Liver (tissue), 9 donors: Measurements from ENCODE around the gene KIF26B. TPM values are rescaled to one million over a fixed set of nuclear protein-coding genes. Genes with fewer than 3 reads are reported as not detected.
"Not testable (repeated sequence)": the region's sequence is repeated elsewhere in the genome, so short reads cannot be mapped to it uniquely, and the experiment has no call there.

Source experiments
- DNase-seq: peaks from one replicate; pipeline ENCODE4 v3.0.0-alpha.2; 2017; ENCODE audit warnings: low spot score
- H3K27ac ChIP-seq, 2 donors: one replicate each; pipeline ENCODE4 v1.7.0; 2013; ENCODE audit warnings: inconsistent platforms in 2 of 2, low read length in 2 of 2, control low read depth in 1 of 2, low read depth in 1 of 2, mild to moderate bottlenecking in 1 of 2
- H3K27me3 ChIP-seq, 4 donors: one replicate each; pipeline versions ENCODE4 v1.6.1 to v1.7.0; 2013; ENCODE audit warnings: low read length in 3 of 4, inconsistent platforms in 1 of 4, mild to moderate bottlenecking in 1 of 4, moderate library complexity in 1 of 4; ENCODE audit not compliant: control insufficient read depth in 4 of 4, insufficient read depth in 4 of 4
- H3K36me3 ChIP-seq, 4 donors: one replicate each; pipeline versions ENCODE4 v1.6.1 to v1.7.0; 2013; ENCODE audit warnings: low read length in 3 of 4, mild to moderate bottlenecking in 3 of 4, low read depth in 1 of 4, moderate library complexity in 1 of 4; ENCODE audit not compliant: control insufficient read depth in 4 of 4, insufficient read depth in 3 of 4
- H3K4me1 ChIP-seq, 4 donors: one replicate each; pipeline versions ENCODE4 v1.6.1 to v1.7.0; 2013; ENCODE audit warnings: low read length in 3 of 4, mild to moderate bottlenecking in 3 of 4, moderate library complexity in 1 of 4; ENCODE audit not compliant: control insufficient read depth in 4 of 4, insufficient read depth in 4 of 4
- H3K4me3 ChIP-seq, 3 donors: one replicate each; pipeline versions ENCODE4 v1.6.1 to v1.7.0; 2013; ENCODE audit warnings: low read length in 3 of 3, control low read depth in 1 of 3, low read depth in 1 of 3, mild to moderate bottlenecking in 1 of 3
- H3K9ac ChIP-seq, 2 donors: one replicate each; pipeline ENCODE4 v1.7.0; 2013; ENCODE audit warnings: low read length in 2 of 2, mild to moderate bottlenecking in 2 of 2, moderate library complexity in 2 of 2, control low read depth in 1 of 2, low read depth in 1 of 2
- H3K9me3 ChIP-seq, 4 donors: one replicate each; pipeline versions ENCODE4 v1.6.1 to v1.7.0; 2013; ENCODE audit warnings: low read length in 3 of 4; ENCODE audit not compliant: control insufficient read depth in 4 of 4
- EGR1 ChIP-seq, 2 donors: IDR thresholded peaks; 2 replicates each; pipeline ENCODE4 v1.6.1; 2016 to 2018; ENCODE audit warnings: antibody characterized with exemption in 2 of 2, low read depth in 2 of 2
- FOXA2 ChIP-seq: IDR thresholded peaks from 2 replicates; pipeline ENCODE4 v1.6.1; 2016; ENCODE audit warnings: antibody characterized with exemption
- GABPA ChIP-seq, 2 donors: IDR thresholded peaks in 1 of 2; conservative IDR thresholded peaks in 1 of 2; 2 replicates each; pipeline ENCODE4 v1.6.1; 2016; ENCODE audit warnings: antibody characterized with exemption in 2 of 2, mild to moderate bottlenecking in 1 of 2, moderate library complexity in 1 of 2
- HNF4G ChIP-seq: IDR thresholded peaks from 2 replicates; pipeline ENCODE4 v1.6.1; 2016; ENCODE audit warnings: antibody characterized with exemption
- JUND ChIP-seq, 2 donors: IDR thresholded peaks; 2 replicates each; pipeline ENCODE4 v1.6.1; 2016; ENCODE audit warnings: antibody characterized with exemption in 2 of 2
- NR2F2 ChIP-seq: IDR thresholded peaks from 2 replicates; pipeline ENCODE4 v1.6.1; 2016; ENCODE audit warnings: antibody characterized with exemption
- RAD21 ChIP-seq, 2 donors: IDR thresholded peaks; 2 replicates each; pipeline ENCODE4 v1.6.1; 2016; ENCODE audit warnings: antibody characterized with exemption in 2 of 2, mild to moderate bottlenecking in 2 of 2
- SP1 ChIP-seq: IDR thresholded peaks from 2 replicates; pipeline ENCODE4 v1.6.1; 2018; ENCODE audit warnings: antibody characterized with exemption, mild to moderate bottlenecking
- WGBS: extraction: QIAGEN DNeasy Blood & Tissue Kit; methylation state at CpG from one replicate; pipeline ENCODE4 v1.1.7; 2013; 5-methylcytosine and 5-hydroxymethylcytosine counted together
- polyA plus RNA-seq, 2 donors: library from polyadenylated mRNA; stranded (reverse) in 1 of 2; unstranded in 1 of 2; fragments of 200-250 nt in 1 of 2; fragments of >200 nt in 1 of 2; fragmentation: Nextera tagmentation in 1 of 2; extraction: Ambion mirVana in 1 of 2; gene quantifications; one replicate each; pipeline versions ENCODE4 v1.2.1 to v1.2.3, GENCODE V29; 2013 to 2015
- total RNA-seq, 2 donors: library from RNA; depleted of rRNA; stranded (reverse); fragments of >200 nt; gene quantifications; one replicate each; pipeline ENCODE4 v1.2.3, GENCODE V29; 2014
- TF ChIP-seq, protein P1 (sequence below): IDR thresholded peaks from 2 replicates; pipeline ENCODE4 v1.6.1; 2016; ENCODE audit warnings: antibody characterized with exemption, mild to moderate bottlenecking
- TF ChIP-seq, protein P2 (sequence below): IDR thresholded peaks from 2 replicates; pipeline ENCODE4 v1.6.1; 2016; ENCODE audit warnings: antibody characterized with exemption
- donor health status: healthy.
- donor health status: healthy.
- donor health status: healthy.
- donor health status: healthy.
- donor health status: healthy.

Gene KIF26B
- total and polyA plus RNA-seq, 4 donors, result 0.10 to 1.7 (median 0.34) TPM

DNA sequence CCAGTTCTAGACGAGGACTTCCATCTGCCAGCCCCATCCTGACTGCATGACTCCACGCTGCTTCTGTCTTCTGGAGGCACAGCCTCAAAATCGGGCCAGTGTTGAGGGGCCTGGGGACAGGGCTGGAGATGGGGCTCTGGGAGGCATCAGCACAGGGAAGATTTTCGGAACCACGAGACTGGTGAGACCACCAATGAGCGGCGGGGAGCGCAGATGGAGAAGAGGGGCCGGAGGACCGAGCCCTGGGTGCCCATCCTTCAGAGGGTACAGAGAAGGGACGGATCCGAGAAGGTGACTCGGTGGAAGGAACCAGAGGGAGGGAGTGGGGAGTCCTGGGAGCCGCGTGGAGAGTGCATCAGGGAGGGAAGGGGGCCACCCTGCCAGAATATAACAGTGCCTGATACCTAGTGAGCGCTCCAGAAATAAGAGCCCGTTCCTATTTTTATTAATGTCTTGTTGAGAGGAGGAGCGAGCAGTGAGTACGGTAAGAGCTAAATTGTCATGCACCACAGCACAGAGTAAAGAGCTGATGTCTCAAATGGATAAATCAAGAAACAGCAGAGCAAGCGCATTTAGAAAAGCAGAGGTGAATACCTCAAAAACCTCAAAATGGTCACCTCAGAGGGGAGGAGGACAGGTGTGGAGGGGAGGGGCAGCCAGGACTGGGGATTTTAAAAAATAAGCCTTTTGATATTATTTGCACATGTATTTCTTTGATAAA, 26.2 kb upstream of the KIF26B start (continued):
- TF ChIP-seq, protein P1, sequence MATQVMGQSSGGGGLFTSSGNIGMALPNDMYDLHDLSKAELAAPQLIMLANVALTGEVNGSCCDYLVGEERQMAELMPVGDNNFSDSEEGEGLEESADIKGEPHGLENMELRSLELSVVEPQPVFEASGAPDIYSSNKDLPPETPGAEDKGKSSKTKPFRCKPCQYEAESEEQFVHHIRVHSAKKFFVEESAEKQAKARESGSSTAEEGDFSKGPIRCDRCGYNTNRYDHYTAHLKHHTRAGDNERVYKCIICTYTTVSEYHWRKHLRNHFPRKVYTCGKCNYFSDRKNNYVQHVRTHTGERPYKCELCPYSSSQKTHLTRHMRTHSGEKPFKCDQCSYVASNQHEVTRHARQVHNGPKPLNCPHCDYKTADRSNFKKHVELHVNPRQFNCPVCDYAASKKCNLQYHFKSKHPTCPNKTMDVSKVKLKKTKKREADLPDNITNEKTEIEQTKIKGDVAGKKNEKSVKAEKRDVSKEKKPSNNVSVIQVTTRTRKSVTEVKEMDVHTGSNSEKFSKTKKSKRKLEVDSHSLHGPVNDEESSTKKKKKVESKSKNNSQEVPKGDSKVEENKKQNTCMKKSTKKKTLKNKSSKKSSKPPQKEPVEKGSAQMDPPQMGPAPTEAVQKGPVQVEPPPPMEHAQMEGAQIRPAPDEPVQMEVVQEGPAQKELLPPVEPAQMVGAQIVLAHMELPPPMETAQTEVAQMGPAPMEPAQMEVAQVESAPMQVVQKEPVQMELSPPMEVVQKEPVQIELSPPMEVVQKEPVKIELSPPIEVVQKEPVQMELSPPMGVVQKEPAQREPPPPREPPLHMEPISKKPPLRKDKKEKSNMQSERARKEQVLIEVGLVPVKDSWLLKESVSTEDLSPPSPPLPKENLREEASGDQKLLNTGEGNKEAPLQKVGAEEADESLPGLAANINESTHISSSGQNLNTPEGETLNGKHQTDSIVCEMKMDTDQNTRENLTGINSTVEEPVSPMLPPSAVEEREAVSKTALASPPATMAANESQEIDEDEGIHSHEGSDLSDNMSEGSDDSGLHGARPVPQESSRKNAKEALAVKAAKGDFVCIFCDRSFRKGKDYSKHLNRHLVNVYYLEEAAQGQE, result no peak
- no peak for TF ChIP-seq RAD21 (IDR thresholded peaks at IDR 0.05)
- no peak for TF ChIP-seq NR2F2
- TF ChIP-seq, protein P2, sequence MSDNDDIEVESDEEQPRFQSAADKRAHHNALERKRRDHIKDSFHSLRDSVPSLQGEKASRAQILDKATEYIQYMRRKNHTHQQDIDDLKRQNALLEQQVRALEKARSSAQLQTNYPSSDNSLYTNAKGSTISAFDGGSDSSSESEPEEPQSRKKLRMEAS, result no peak
- no peak for TF ChIP-seq HNF4G

DNA sequence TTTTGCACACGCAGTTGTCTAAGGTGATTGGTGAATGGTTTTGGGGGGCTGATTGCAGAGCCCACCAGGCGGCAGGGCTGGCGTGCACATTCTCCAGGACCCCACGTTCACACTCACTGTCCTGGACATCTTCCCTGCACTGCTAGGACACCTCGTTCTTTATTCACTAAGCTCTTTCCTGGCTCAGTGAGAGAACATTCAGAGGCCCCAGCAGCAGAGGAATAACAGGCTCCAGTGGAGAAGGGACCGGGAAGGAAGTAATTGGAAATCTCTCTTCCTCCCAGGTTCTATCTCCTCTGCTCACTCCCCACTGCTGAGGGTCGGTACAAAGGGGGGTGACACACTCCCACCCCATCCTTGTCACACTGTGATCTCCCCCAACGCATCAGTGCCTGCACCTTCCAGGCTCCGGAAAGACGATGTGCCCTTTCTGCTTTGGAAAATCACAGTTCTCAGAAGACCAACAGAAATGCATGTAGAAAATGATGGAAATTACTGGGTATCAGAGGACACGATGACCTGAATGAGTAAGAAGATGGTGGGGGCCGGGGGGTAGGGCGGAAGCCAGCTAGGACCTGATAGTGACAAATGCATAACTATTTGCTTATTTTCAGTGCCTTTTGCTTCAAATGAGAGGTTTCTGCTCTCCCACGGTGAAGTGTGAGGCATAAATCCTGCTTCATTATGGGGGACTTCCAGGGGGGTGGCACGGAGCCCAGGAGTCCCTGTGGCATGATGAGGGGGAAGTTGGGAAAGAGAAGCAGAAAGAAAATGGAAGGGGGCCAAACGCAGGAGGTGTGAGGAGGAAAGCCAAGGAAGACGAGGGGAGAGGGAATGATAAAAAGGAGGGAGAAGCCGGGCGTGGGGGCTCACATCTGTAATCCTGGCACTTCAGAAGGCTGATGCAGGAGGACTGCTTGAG, 25.2 kb upstream of the KIF26B start:
- Histone ChIP-seq H3K9me3 (no peaks in the 10 kb centered on the region), H3K4me3 (no peak overlapping the region), H3K4me1 (no peaks in the 10 kb centered on the region), H3K9ac (no peak overlapping the region), H3K36me3 (no peaks in the 10 kb centered on the region), H3K27ac (no peak overlapping the region), H3K27me3 (no peaks in the 10 kb centered on the region)
- TF ChIP-seq JUND (IDR thresholded peaks at IDR 0.05) (no peak), FOXA2 (no peak), SP1 (no peak), NR2F2 (no peak), EGR1 (IDR thresholded peaks at IDR 0.05; ENCODE audit: low read depth in 2 of 2) (no peak), RAD21 (IDR thresholded peaks at IDR 0.05) (no peak), GABPA (IDR thresholded peaks at IDR 0.05 in 1 of 2, conservative IDR thresholded peaks at IDR 0.05 in 1 of 2) (no peak)
- TF ChIP-seq, protein P2, result no peak
- 59% methylated on average over 19 of the region's 19 CpGs for WGBS
- DNase-seq, result no peak

DNA sequence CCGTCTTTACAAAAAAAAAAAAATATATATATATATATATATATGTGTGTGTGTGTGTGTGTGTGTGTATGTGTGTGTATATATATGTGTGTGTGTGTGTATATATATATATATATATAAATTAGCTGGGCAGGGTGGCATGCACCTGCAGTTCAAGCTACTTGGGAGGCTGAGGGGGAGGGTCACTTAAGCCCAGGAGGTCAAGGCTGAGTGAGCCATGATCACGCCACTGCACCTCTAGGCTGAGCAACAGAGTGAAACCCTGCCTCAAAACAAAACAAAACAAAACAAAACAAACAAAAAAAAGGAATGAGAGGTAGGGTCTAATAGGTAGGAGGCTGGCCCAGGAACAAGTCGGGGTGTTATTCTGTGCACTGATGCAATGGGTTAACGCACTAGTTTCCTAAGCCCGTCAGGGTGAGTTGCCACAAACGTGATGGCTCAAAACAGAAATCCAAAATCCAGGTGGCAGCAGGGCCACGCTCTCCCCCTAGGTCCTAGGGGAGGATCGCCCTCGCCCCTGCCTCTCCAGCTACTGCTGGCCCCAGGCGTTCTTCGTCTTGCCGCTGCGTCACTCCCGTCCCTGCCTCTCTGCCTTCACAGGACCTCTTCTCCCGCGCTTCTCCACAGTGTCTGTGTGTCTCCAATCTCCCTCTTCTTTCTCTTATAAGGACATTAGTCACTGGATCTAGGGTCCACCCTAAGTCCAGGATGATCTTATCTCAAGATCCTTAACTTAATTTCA, 24.3 kb upstream of the KIF26B start:
- not testable (repeated sequence) for H3K4me1 ChIP-seq, H3K9me3 ChIP-seq, DNase-seq, H3K27me3 ChIP-seq, H3K27ac ChIP-seq, H3K36me3 ChIP-seq, H3K4me3 ChIP-seq, H3K9ac ChIP-seq
- 70% methylated on average over 16 of the region's 16 CpGs for WGBS
